ENCODE results near the gene CERK. TPM values are rescaled to one million over a fixed set of nuclear protein-coding genes. Genes with fewer than 3 reads are reported as not detected.

The CERK gene
- total RNA-seq, 3 donors from 2014 or later, result 23.3 to 37.3 (median 26.5) TPM

- intact Hi-C loops (cut with DNase I; ENCODE audit: low total_unique reads), result no loop called here
- TF ChIP-seq CTCF (IDR thresholded peaks at IDR 0.05), result no peak
- TF ChIP-seq POLR2A (IDR thresholded peaks at IDR 0.05), result no peak
- no peak for TF ChIP-seq POLR2AphosphoS5 (IDR thresholded peaks at IDR 0.05)
- Histone ChIP-seq H3K4me3 (no peak overlapping the region), H3K27me3 (no peaks in the 10 kb centered on the region), H3K36me3 (no peaks in the 10 kb centered on the region), H3K9me3 (no peaks in the 10 kb centered on the region), H3K4me1 (peaks cover 2 to 17% of the 10 kb centered on the region in 2 donors), H3K27ac (no peak overlapping the region)
- DNase-seq (ENCODE audit: low spot score in 2 of 2), result no peak
These were observed 10.2 kb downstream of the CERK start for GRCh38 chr22:46727813-46728364.

- H3K36me3 ChIP-seq, result no peaks in the 10 kb centered on the region
- intact Hi-C loops (cut with DNase I; ENCODE audit: low total_unique reads), result no loop called here
- DNase-seq (ENCODE audit: low spot score in 2 of 2), result no peak
- H3K27me3 ChIP-seq, result no peaks in the 10 kb centered on the region
- H3K27ac ChIP-seq, result no peak overlapping the region
- TF ChIP-seq CTCF (IDR thresholded peaks at IDR 0.05), result no peak
- no peak for TF ChIP-seq POLR2A (IDR thresholded peaks at IDR 0.05)
- no peak for TF ChIP-seq POLR2AphosphoS5 (IDR thresholded peaks at IDR 0.05)
- H3K4me3 ChIP-seq, result no peak overlapping the region
- peaks cover 2 to 13% of the 10 kb centered on the region in 2 donors for H3K4me1 ChIP-seq
- H3K9me3 ChIP-seq, result no peaks in the 10 kb centered on the region
These were observed 11.1 kb downstream of the CERK start for GRCh38 chr22:46726986-46727317.

GRCh38 chr22:46726066-46726985 is 11.7 kb downstream of the CERK start:
- no peaks in the 10 kb centered on the region for H3K36me3 ChIP-seq
- TF ChIP-seq POLR2AphosphoS5 (IDR thresholded peaks at IDR 0.05) (no peak), POLR2A (IDR thresholded peaks at IDR 0.05) (no peak), CTCF (IDR thresholded peaks at IDR 0.05) (no peak)
- no peaks in the 10 kb centered on the region for H3K27me3 ChIP-seq
- H3K4me1 ChIP-seq, result peaks cover 2 to 7% of the 10 kb centered on the region in 2 donors
- no peak overlapping the region for H3K4me3 ChIP-seq
- H3K9me3 ChIP-seq, result no peaks in the 10 kb centered on the region
- intact Hi-C loops (cut with DNase I; ENCODE audit: low total_unique reads), result no loop called here
- DNase-seq (ENCODE audit: low spot score in 2 of 2), result no peak
- H3K27ac ChIP-seq, result no peak overlapping the region

- intact Hi-C loops (cut with DNase I; ENCODE audit: low total_unique reads), result no loop called here
These were observed 13.0 kb downstream of the CERK start for GRCh38 chr22:46725096-46725495.

More at GRCh38 chr22:46725096-46725495, 13.0 kb downstream of the CERK start:
- Histone ChIP-seq H3K4me1 (no peaks in the 10 kb centered on the region), H3K27me3 (no peaks in the 10 kb centered on the region), H3K9me3 (no peaks in the 10 kb centered on the region), H3K27ac (no peak overlapping the region), H3K36me3 (no peaks in the 10 kb centered on the region), H3K4me3 (no peak overlapping the region)
- DNase-seq (ENCODE audit: low spot score in 2 of 2), result no peak
- TF ChIP-seq POLR2A (IDR thresholded peaks at IDR 0.05), result no peak
- no peak for TF ChIP-seq POLR2AphosphoS5 (IDR thresholded peaks at IDR 0.05)
- TF ChIP-seq CTCF (IDR thresholded peaks at IDR 0.05), result no peak
